NCI-H69 (cell line): ENCODE results near the gene MT1A.

Experiments used
- DNase-seq: peaks from one replicate; lab custom pipeline; 2025; lab: John Stamatoyannopoulos, UW

The MT1A gene

DNA sequence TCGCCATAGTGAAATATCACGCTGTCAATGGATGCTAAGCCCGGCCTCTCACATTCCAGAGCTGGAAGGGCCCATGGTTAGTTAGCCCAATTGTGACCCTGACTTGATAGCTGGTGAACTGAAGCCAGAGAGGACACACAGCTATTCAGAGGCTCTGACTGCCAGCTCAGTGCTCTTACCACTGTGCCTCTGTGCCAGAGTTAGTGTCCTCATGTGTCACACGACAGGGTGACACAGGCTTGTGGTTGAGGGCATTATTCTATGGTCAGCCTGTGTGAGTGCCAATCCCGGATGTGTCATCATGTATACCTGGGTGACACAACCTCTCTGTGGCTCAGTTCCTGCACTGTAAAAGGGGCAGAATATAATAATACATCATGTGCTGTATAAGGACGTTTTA lies 41.4 kb downstream of the MT1A start:
- no peak for DNase-seq

DNA sequence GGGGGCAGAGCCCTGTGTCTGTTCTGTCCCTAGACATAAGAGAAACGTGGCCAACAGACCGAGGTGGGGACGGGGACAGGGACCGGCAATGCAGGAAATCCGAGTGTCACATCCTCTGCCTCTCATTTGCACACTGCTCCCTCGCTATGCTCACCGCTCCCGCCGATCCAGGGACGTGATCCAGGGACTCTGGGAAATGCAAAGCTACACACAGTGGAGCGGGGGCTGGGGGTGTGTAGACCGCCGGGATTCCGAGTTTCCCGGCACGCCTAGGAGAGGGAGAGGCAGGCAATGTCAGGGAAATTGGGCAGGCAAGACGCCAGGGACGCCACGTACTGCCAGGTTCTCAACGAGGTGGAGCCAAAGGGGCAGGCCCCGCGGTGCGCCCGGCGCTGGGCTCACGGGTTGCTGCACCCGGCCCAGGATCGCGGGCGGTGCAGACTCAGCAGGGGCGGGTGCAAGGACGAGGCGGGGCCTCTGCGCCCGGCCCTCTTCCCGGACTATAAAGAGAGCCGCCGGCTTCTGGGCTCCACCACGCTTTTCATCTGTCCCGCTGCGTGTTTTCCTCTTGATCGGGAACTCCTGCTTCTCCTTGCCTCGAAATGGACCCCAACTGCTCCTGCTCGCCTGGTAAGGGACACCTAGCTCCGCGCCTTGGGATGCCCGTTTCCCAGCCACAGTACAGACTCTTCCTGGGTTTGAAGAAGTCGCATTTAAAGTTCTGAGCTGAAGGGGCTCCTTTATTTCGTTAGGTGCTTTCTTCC lies 43.7 kb downstream of the MT1A start, which contains the start of gene MT1X:
Gene MT1X, plus strand, starts transcription at position 532 of the 764 bp plus-strand sequence. Its CDS starts 71 bp downstream, at position 603.
- DNase-seq, result peak; percentile 87

DNA sequence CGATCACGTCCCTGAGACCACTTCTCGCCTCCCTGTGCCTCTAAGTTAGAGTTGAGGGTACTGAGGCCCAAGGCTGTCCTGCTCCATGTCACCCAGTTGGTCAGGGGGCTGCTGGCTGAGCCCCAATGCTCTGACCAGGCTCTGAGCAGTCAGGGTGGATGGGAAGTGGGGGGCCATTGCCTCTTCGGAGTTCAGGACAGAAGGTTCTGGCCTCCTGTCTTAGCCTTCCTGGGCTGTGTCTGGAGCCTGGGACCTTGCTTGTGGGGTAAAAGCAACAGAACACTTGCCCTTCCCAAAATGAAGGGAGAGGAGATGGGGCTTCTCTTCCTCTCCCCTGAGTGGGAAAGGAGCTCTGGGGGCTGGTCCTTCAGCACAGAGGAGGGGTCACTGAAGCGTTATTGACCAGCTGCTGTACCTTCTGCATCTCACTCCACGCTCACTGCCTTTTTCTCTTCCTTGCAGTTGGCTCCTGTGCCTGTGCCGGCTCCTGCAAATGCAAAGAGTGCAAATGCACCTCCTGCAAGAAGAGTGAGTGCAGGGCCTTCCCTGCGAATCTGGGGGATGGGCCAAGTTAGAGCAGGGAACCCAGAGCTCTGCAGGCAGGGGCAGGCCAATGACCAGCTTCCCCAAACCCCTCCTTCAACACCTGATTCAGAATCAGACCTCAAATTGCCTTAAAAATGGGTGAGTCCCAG lies 44.4 kb downstream of the MT1A start:
- DNase-seq, result no peak

- DNase-seq, result no peak
These were observed 45.1 kb downstream of the MT1A start for GRCh38 chr16:56683424-56684172.

- DNase-seq, result no peak
These were observed 45.9 kb downstream of the MT1A start for GRCh38 chr16:56684256-56684925.

- no peak for DNase-seq
These were observed 46.6 kb downstream of the MT1A start for GRCh38 chr16:56684926-56685590.

DNA sequence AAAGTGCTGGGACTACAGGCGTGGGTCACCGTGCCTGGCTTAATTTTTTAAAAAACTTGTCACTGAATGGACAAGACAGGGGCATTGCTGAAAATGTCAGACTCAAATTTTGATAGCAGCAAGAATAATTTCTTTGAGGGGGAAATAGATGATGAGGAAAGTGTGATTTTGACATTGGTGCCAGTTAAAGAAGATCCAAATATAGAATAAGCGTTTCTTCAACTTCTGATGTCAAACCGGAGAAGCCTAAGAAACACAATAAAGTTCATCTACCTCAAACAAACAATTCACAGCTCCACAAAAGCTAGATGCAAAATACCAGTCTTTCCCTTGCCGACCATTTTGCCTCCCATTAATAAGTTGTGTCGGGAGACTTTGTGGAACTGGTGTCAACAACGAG lies 48.3 kb downstream of the MT1A start:
- DNase-seq, result no peak

GRCh38 chr16:56688762-56689161 lies 50.3 kb downstream of the MT1A start:
- peak; percentile 50 for DNase-seq

- peak; percentile 44 for DNase-seq
These were observed 50.7 kb downstream of the MT1A start for GRCh38 chr16:56689171-56689570.
